Esophagus muscularis mucosa (tissue), 4 donors: ENCODE results near the gene CGB3.

Experiments
- EP300 ChIP-seq: sonication (generic); formaldehyde crosslinking; IDR thresholded peaks from one replicate; pipeline ENCODE4 v1.6.1; 2017; ENCODE audit warnings: antibody characterized with exemption
- POLR2A ChIP-seq: fragments of 450-650 bp; IDR thresholded peaks from one replicate; pipeline ENCODE4 v1.6.1; 2017; ENCODE audit warnings: antibody characterized with exemption, moderate library complexity, mild to moderate bottlenecking, low read depth
- POLR2AphosphoS5 ChIP-seq, 2 donors: sonication (generic); formaldehyde crosslinking; IDR thresholded peaks; one replicate each; pipeline ENCODE4 v1.6.1; 2017; ENCODE audit warnings: antibody characterized with exemption in 2 of 2
- TF ChIP-seq, protein P1 (sequence below), 3 experiments: fragments of 200-600 bp in 2 of 3; fragments of 450-650 bp in 1 of 3; sonication (generic) in 2 of 3; IDR thresholded peaks; one replicate each; pipeline ENCODE4 v1.5.1; 2017 to 2019; ENCODE audit warnings: antibody characterized with exemption in 3 of 3, mild to moderate bottlenecking in 2 of 3, moderate library complexity in 1 of 3

- TF ChIP-seq, protein P1, sequence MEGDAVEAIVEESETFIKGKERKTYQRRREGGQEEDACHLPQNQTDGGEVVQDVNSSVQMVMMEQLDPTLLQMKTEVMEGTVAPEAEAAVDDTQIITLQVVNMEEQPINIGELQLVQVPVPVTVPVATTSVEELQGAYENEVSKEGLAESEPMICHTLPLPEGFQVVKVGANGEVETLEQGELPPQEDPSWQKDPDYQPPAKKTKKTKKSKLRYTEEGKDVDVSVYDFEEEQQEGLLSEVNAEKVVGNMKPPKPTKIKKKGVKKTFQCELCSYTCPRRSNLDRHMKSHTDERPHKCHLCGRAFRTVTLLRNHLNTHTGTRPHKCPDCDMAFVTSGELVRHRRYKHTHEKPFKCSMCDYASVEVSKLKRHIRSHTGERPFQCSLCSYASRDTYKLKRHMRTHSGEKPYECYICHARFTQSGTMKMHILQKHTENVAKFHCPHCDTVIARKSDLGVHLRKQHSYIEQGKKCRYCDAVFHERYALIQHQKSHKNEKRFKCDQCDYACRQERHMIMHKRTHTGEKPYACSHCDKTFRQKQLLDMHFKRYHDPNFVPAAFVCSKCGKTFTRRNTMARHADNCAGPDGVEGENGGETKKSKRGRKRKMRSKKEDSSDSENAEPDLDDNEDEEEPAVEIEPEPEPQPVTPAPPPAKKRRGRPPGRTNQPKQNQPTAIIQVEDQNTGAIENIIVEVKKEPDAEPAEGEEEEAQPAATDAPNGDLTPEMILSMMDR (IDR thresholded peaks at IDR 0.05) = no peak
- TF ChIP-seq POLR2A (no peak), EP300 (no peak), POLR2AphosphoS5 (IDR thresholded peaks at IDR 0.05) (no peak)
Measured at GRCh38 chr19:49016067-49016839, 7.9 kb downstream of the CGB3 start.
